ENCODE measurements around the gene TENT5C.

TENT5C gene

GRCh38 chr1:117561551-117561950 lies 44.3 kb upstream of the TENT5C start:
- no peaks in the 10 kb centered on the region for H3K36me3 ChIP-seq (ENCODE audit: insufficient read depth, insufficient read length, low read length)
- no peak overlapping the region for H3K9ac ChIP-seq (ENCODE audit: insufficient read length, low read depth)
- H3K4me1 ChIP-seq (ENCODE audit: insufficient read depth, insufficient read length), result no peaks in the 10 kb centered on the region
- H3K27me3 ChIP-seq (ENCODE audit: insufficient read depth, insufficient read length), result no peaks in the 10 kb centered on the region
- peaks cover 19% of the 10 kb centered on the region; the same call in 1 of the 2 replicates for H3K9me3 ChIP-seq (ENCODE audit: insufficient read depth, low read length)
- DNase-seq (ENCODE audit: low read depth, low spot score), result no peak
- TF ChIP-seq ZNF274 (IDR thresholded peaks at IDR 0.05; ENCODE audit: low read depth, low read length) (no peak), YY1 (IDR thresholded peaks at IDR 0.05; ENCODE audit: insufficient read depth, insufficient read length) (no peak), SUZ12 (IDR thresholded peaks at IDR 0.05; ENCODE audit: extremely low read depth, insufficient read depth, insufficient read length) (no peak)
- H3K4me3 ChIP-seq (ENCODE audit: insufficient read length, low read depth), result no peak overlapping the region

- Histone ChIP-seq H3K9me3 (ENCODE audit: insufficient read depth, low read length) (peaks cover 19% of the 10 kb centered on the region; the same call in 1 of the 2 replicates), H3K4me3 (ENCODE audit: insufficient read length, low read depth) (no peak overlapping the region), H3K4me1 (ENCODE audit: insufficient read depth, insufficient read length) (no peaks in the 10 kb centered on the region), H3K27me3 (ENCODE audit: insufficient read depth, insufficient read length) (no peaks in the 10 kb centered on the region), H3K36me3 (ENCODE audit: insufficient read depth, insufficient read length, low read length) (no peaks in the 10 kb centered on the region), H3K9ac (ENCODE audit: insufficient read length, low read depth) (no peak overlapping the region)
- no peak for DNase-seq (ENCODE audit: low read depth, low spot score)
- TF ChIP-seq YY1 (IDR thresholded peaks at IDR 0.05; ENCODE audit: insufficient read depth, insufficient read length), result no peak
- TF ChIP-seq ZNF274 (IDR thresholded peaks at IDR 0.05; ENCODE audit: low read depth, low read length), result no peak
- no peak for TF ChIP-seq SUZ12 (IDR thresholded peaks at IDR 0.05; ENCODE audit: extremely low read depth, insufficient read depth, insufficient read length)
Observed at GRCh38 chr1:117562581-117563491, 43.0 kb upstream of the TENT5C start.

- no peaks in the 10 kb centered on the region for H3K27me3 ChIP-seq (ENCODE audit: insufficient read depth, insufficient read length)
- peaks cover 17% of the 10 kb centered on the region; the same call in 1 of the 2 replicates for H3K9me3 ChIP-seq (ENCODE audit: insufficient read depth, low read length)
- H3K4me1 ChIP-seq (ENCODE audit: insufficient read depth, insufficient read length), result no peaks in the 10 kb centered on the region
- no peak for TF ChIP-seq ZNF274 (IDR thresholded peaks at IDR 0.05; ENCODE audit: low read depth, low read length)
- TF ChIP-seq YY1 (IDR thresholded peaks at IDR 0.05; ENCODE audit: insufficient read depth, insufficient read length), result no peak
- TF ChIP-seq SUZ12 (IDR thresholded peaks at IDR 0.05; ENCODE audit: extremely low read depth, insufficient read depth, insufficient read length), result no peak
- no peak overlapping the region for H3K4me3 ChIP-seq (ENCODE audit: insufficient read length, low read depth)
- no peak for DNase-seq (ENCODE audit: low read depth, low spot score)
- H3K36me3 ChIP-seq (ENCODE audit: insufficient read depth, insufficient read length, low read length), result no peaks in the 10 kb centered on the region
- no peak overlapping the region for H3K9ac ChIP-seq (ENCODE audit: insufficient read length, low read depth)
Observed at GRCh38 chr1:117563492-117563875, 42.4 kb upstream of the TENT5C start.

GRCh38 chr1:117564227-117565075 lies 41.4 kb upstream of the TENT5C start:
- TF ChIP-seq SUZ12 (IDR thresholded peaks at IDR 0.05; ENCODE audit: extremely low read depth, insufficient read depth, insufficient read length) (no peak), ZNF274 (IDR thresholded peaks at IDR 0.05; ENCODE audit: low read depth, low read length) (no peak), YY1 (IDR thresholded peaks at IDR 0.05; ENCODE audit: insufficient read depth, insufficient read length) (no peak)
- no peak for DNase-seq (ENCODE audit: low read depth, low spot score)
- Histone ChIP-seq H3K4me1 (ENCODE audit: insufficient read depth, insufficient read length) (no peaks in the 10 kb centered on the region), H3K9ac (ENCODE audit: insufficient read length, low read depth) (no peak overlapping the region), H3K36me3 (ENCODE audit: insufficient read depth, insufficient read length, low read length) (no peaks in the 10 kb centered on the region), H3K27me3 (ENCODE audit: insufficient read depth, insufficient read length) (no peaks in the 10 kb centered on the region), H3K9me3 (ENCODE audit: insufficient read depth, low read length) (peaks cover 8% of the 10 kb centered on the region; the same call in 1 of the 2 replicates), H3K4me3 (ENCODE audit: insufficient read length, low read depth) (no peak overlapping the region)

GRCh38 chr1:117565076-117565556 lies 40.7 kb upstream of the TENT5C start:
- H3K4me1 ChIP-seq (ENCODE audit: insufficient read depth, insufficient read length), result no peaks in the 10 kb centered on the region
- TF ChIP-seq YY1 (IDR thresholded peaks at IDR 0.05; ENCODE audit: insufficient read depth, insufficient read length) (no peak), SUZ12 (IDR thresholded peaks at IDR 0.05; ENCODE audit: extremely low read depth, insufficient read depth, insufficient read length) (no peak), ZNF274 (IDR thresholded peaks at IDR 0.05; ENCODE audit: low read depth, low read length) (no peak)
- no peaks in the 10 kb centered on the region for H3K27me3 ChIP-seq (ENCODE audit: insufficient read depth, insufficient read length)
- H3K9me3 ChIP-seq (ENCODE audit: insufficient read depth, low read length), result peaks cover 1% of the 10 kb centered on the region; the same call in 1 of the 2 replicates
- no peaks in the 10 kb centered on the region for H3K36me3 ChIP-seq (ENCODE audit: insufficient read depth, insufficient read length, low read length)
- no peak overlapping the region for H3K4me3 ChIP-seq (ENCODE audit: insufficient read length, low read depth)
- no peak for DNase-seq (ENCODE audit: low read depth, low spot score)
- H3K9ac ChIP-seq (ENCODE audit: insufficient read length, low read depth), result no peak overlapping the region

- no peak overlapping the region for H3K4me3 ChIP-seq (ENCODE audit: insufficient read length, low read depth)
- no peaks in the 10 kb centered on the region for H3K4me1 ChIP-seq (ENCODE audit: insufficient read depth, insufficient read length)
- no peak overlapping the region for H3K9ac ChIP-seq (ENCODE audit: insufficient read length, low read depth)
- H3K27me3 ChIP-seq (ENCODE audit: insufficient read depth, insufficient read length), result no peaks in the 10 kb centered on the region
- DNase-seq (ENCODE audit: low read depth, low spot score), result no peak
- H3K36me3 ChIP-seq (ENCODE audit: insufficient read depth, insufficient read length, low read length), result no peaks in the 10 kb centered on the region
- no peaks in the 10 kb centered on the region for H3K9me3 ChIP-seq (ENCODE audit: insufficient read depth, low read length)
- TF ChIP-seq SUZ12 (IDR thresholded peaks at IDR 0.05; ENCODE audit: extremely low read depth, insufficient read depth, insufficient read length) (no peak), ZNF274 (IDR thresholded peaks at IDR 0.05; ENCODE audit: low read depth, low read length) (no peak), YY1 (IDR thresholded peaks at IDR 0.05; ENCODE audit: insufficient read depth, insufficient read length) (no peak)
Observed at GRCh38 chr1:117565745-117566455, 39.9 kb upstream of the TENT5C start.

Data from NT2/D1 (cell line).